Astrocyte of the spinal cord (primary cell): ENCODE data around the gene PLEKHF1.

Experiments used
- DNase-seq: peaks from one replicate; pipeline ENCODE4 v3.0.0; 2011; ENCODE audit warnings: low read depth, low spot score
- H3K4me3 ChIP-seq: 2 replicates; pipeline ENCODE4 v1.5.1; 2011; ENCODE audit warnings: low read depth, mild to moderate bottlenecking, low read length, moderate library complexity
- in situ Hi-C: cut with HindIII; loops from 2 replicates; pipeline ENCODE4 v1.10.0; 2017; ENCODE audit warnings: low sequenced_read_pairs
- TF ChIP-seq, protein P1 (sequence below): IDR thresholded peaks from 2 replicates; pipeline ENCODE4 v1.5.1; 2012; ENCODE audit warnings: low read depth, mild to moderate bottlenecking, low read length, inconsistent platforms

PLEKHF1 gene

DNA sequence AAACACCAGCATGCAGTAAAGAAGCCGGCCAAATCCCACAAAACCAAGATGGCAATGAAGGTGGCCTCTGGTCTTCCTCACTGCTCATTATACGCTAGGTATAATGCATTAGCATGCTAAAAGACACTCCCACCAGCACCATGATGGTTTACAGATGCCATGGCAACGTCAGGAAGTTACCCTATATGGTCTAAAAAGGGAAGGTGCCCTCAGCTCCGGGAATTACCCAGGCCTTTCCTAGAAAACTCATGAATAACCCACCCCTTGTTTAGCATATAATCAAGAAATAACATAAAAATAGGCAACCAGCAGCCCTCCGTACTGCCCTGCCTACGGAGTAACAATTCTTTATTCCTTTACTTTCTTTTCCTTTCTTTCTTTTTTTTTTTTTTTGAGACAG, 21.1 kb upstream of the PLEKHF1 start:
- H3K4me3 ChIP-seq: no peak overlapping the region
- no peak for DNase-seq
- in situ Hi-C loops: no loop called here
- TF ChIP-seq, protein P1, sequence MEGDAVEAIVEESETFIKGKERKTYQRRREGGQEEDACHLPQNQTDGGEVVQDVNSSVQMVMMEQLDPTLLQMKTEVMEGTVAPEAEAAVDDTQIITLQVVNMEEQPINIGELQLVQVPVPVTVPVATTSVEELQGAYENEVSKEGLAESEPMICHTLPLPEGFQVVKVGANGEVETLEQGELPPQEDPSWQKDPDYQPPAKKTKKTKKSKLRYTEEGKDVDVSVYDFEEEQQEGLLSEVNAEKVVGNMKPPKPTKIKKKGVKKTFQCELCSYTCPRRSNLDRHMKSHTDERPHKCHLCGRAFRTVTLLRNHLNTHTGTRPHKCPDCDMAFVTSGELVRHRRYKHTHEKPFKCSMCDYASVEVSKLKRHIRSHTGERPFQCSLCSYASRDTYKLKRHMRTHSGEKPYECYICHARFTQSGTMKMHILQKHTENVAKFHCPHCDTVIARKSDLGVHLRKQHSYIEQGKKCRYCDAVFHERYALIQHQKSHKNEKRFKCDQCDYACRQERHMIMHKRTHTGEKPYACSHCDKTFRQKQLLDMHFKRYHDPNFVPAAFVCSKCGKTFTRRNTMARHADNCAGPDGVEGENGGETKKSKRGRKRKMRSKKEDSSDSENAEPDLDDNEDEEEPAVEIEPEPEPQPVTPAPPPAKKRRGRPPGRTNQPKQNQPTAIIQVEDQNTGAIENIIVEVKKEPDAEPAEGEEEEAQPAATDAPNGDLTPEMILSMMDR: no peak

DNA sequence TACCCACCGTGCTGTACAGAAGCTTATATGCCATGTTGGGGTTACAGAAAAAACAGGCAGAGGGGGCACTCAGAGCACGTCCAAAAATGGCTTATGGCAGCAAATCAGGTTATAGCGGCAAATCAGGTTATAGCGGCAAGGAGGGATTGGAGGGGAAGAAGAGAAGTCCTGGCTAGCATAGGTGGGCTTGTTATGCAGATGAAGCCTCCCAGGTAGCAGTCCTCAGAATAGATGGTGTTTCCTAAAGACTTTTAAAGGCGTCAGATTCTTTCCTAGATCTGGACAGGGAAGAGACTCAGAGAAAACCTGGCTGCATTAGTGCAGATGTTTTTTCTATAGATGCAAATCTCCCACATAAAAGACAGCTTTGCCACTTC, 19.8 kb upstream of the PLEKHF1 start:
- TF ChIP-seq, protein P1: no peak
- no peak overlapping the region for H3K4me3 ChIP-seq
- DNase-seq: no peak
- in situ Hi-C loops: no loop called here

DNA sequence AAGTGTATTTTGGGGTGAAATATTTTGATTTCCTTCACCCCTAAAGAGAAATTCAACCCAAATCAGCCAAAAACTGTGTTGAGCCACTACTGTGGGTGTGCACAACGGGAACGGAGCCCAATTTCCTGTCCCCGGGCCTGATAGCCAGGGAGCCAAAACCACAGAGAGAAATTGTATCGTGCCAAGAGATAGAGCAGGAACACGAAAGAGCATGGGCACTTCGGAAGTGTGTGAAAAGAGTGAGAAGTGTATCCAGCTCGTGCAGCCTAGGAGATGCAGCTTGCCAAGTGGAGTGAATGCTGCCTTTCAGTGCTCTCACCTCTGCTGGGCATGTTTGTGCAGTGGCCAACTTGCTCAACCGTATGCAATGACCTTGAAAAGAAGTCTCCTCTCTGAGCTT, 19.4 kb upstream of the PLEKHF1 start:
- TF ChIP-seq, protein P1: no peak
- no peak overlapping the region for H3K4me3 ChIP-seq
- DNase-seq: peak; percentile 15
- in situ Hi-C loops: no loop called here

DNA sequence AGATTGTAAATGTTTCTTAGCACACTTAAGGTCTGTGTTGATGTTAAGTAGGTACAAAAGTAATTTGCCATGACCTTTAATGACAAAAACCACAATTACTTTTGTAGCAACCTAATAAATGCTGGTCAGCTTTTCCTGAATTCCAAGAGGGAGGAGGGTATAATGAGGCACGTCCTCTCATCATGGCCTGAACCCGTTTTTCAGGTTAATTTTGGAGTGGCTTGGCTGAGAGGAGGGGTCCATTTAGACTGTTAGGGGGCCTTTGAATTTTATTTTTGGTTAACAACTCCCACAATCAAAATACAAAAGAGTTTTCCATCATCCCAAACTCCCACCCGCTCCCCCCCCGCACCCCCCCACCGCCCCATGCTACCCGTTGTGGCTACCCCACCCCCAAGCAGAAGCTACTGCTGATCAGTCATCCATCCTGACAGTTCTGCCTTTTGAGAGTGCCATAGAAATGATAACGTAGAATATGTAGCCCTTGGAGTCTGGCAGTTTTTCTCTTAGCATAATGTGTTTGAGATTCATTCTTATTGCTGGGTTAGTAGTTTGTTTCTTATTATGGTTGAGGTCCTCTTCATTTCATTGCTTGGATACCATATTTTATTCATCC, 14.4 kb upstream of the PLEKHF1 start:
- no peak overlapping the region for H3K4me3 ChIP-seq
- TF ChIP-seq, protein P1: no peak
- DNase-seq: no peak
- in situ Hi-C loops: no loop called here

DNA sequence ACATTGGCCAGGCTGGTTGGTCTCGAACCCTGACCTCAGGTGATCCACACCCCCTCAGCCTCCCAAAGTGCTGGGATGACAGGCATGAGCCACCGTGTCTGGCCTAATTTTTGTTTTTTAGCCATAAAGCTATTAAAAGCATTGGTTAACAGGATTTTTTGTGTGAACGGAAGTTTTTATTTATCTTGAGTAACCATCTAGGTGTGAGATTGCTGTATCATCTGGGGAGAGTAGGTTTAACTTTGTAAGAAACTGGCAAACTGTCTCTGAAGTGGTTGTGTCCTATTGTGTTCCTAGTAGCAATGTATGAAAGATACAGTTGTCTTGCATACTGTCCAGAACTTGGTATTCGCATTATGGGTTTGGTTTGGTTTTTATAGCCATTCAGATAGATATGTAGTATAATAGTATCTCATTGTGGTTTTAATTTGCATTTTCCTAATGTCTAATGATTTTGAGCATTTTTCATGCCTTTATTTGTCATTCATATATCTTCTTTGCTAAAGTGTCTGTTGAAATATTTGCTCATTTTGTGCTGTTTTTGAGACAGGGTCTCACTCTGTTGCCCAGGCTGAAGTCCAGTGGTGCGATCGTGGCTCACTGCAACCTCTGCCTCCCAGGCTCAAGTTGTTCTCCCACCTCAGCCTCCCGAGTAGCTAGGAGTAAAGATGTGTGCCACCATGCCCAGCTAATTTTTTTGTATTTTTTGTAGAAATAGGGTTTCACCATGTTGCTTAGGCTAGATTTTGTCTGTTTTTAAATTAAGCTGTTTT, 13.5 kb upstream of the PLEKHF1 start:
- no peak for DNase-seq
- TF ChIP-seq, protein P1: no peak
- H3K4me3 ChIP-seq: no peak overlapping the region
- in situ Hi-C loops: no loop called here

DNA sequence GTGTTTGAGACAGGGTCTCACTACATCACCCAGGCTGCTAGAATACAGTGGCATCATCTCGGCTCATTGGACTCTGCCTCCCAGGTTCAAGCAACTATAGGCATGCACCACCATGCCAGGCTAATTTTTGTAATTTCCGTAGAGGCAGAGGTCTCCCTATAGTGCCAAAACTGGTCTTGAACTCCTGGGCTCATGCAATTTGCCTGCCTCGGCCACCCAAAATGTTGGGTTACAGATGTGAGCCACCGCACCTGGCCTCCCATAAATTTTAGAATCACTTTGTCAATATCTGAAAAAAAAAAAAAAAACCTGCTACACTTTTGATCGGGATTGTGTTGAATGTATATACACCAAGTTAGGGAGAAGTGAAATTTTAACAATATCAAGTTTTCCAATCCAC, 11.9 kb upstream of the PLEKHF1 start:
- in situ Hi-C loops: no loop called here
- DNase-seq: no peak
- TF ChIP-seq, protein P1: no peak
- no peak overlapping the region for H3K4me3 ChIP-seq
